GM18870 (cell line): ENCODE results near the gene SLC22A6.
"Not testable (repeated sequence)": the region's sequence is repeated elsewhere in the genome, so short reads cannot be mapped to it uniquely, and the experiment has no call there.

Experiments
- ATAC-seq: cut with Tn5 transposase; IDR thresholded peaks from one replicate; pipeline ENCODE4 v1.9.1; 2021; ENCODE audit warnings: moderate library complexity; ENCODE audit not compliant: unreplicated experiment

SLC22A6 gene

GRCh38 chr11:62988276-62988675 is 3.5 kb upstream of the SLC22A6 start:
- no peak for ATAC-seq

GRCh38 chr11:62985041-62985750 is 429 bp upstream of the SLC22A6 start:
- no peak for ATAC-seq

- no peak for ATAC-seq
Observed at GRCh38 chr11:62983536-62984199, 1.1 kb downstream of the SLC22A6 start.

DNA sequence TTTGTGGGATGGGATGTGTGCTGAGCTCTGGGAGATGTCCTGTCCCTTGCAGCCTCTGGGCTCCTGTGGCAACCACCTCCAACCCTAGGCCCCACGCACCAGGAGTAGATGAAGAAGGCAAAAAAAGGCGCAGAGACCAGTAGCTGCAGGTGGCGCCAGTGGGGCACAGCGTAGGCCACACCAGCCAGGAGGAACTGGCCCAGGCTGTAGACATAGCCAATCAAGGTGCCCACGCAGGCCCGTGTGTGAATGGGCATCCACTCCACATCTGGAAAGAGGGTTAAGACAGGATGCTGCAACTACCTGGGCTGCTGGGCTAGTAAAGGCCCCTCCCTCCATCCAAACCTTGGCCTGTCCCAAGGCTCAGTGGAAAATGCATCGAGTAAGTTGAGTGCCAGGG is 3.0 kb downstream of the SLC22A6 start:
- no peak for ATAC-seq

DNA sequence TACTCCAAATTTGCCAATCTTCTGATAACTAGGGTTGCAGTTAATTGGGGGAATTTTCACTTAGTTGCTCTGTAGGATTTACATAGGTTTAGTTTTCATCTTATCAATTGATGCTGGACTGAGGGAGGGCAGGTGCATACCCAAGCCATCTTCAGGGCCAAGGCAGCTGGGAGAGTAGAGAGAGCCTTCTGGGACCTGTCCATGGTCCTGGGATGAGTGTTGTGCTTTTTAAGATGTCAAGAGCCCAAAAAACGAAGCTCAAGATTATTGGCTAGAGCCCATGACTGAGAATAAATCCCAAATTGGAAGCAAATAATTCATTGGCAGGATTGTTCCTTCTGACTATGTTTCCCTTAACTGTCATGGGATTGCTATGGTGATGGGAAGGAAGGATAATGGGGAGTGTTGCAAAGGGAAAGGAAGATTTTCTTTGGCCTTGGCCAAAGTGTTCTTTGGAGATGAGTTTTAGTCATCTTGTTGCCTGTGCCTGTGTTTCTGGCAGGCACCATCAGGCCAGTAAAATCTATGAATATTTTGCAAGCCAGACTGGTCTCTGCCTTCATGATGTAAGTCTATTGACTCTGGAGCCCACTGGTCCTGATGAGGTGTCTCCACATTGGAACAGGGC is 4.5 kb downstream of the SLC22A6 start:
- ATAC-seq: no peak

DNA sequence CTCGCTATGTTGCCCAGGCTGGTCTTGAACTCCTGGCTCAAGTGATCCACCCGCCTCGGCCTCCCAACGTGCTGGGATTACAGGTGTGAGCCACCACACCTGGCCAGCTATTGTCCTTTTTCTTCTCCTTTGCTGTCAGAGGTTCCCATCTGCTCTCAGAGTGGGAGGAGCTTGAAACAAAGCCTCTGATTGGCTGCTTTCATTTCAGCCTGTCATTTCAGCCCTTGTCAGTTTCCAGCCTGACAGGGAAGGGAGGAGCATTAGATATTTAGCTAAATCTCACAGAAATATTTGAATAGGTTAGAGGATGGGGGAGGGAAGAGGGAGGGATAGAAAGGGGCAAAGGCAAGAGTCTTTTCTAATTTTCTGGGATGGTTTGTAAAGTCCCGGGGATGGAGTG is 8.7 kb downstream of the SLC22A6 start:
- ATAC-seq: no peak

- no peak for ATAC-seq
Observed at GRCh38 chr11:62974848-62975522, 9.8 kb downstream of the SLC22A6 start.

DNA sequence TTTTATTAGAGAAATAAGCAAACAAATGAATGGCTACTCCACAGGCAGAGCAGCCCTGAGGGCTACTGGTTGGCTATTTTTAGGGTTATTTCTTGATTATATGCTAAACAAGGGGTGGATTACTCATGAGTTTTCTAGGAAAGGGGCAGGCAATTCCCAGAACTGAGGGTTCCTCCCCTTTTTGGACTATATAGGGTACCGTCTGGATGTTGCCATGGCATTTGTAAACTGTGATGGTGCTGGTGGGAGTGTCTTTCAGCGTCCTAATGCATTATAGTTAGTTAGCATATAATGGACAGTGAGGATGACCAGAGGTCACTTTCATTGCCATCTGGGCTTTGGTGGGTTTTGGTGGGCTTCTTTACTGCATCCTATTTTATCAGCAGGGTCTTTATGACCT is 19.2 kb downstream of the SLC22A6 start:
- ATAC-seq: no peak

DNA sequence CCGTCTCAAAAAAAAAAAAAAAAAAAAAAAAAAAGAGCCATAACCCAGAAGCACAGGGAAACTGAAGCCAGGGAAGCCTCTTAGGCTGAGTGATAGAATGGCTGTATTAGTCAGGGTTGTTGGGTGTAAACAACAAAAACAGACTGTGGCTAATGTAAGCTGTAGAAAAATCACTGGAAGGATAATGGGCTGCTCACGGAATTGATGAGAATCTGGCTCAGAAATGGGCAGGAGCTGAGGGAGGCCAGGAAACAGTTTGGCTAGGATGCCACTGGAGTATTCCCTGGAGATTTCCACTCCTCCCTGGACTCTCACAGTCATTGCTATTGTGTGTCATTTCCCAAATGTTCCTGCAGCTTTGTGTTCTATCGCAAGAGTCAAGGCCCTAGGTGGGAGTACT is 22.4 kb downstream of the SLC22A6 start:
- ATAC-seq: no peak

DNA sequence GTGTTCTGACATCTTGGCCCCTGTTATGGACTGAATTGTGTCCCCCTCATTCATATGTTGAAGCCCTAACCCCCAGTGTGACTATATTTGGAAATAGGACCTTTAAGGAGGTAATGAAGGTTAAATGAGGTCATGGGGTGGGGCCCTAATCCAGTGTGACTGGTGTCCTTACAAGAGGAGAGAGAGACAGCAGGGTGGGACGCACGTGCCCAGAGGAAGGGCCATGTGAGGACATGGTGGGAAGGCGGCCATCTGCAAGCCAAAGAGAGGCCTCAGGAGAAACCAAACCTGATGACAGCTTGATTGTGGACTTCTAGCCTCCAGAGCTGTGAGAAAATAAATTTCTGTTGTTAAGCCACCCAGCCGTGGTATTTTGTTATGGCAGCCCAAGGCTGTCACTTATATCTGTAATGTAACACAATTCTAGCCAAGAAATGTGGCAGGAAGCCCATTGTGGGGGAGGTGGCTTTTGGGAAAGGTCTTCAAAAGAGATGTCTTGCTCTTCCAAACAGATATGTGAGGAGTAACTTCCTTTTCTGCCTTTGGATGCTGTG is 23.7 kb downstream of the SLC22A6 start:
- ATAC-seq: no peak

DNA sequence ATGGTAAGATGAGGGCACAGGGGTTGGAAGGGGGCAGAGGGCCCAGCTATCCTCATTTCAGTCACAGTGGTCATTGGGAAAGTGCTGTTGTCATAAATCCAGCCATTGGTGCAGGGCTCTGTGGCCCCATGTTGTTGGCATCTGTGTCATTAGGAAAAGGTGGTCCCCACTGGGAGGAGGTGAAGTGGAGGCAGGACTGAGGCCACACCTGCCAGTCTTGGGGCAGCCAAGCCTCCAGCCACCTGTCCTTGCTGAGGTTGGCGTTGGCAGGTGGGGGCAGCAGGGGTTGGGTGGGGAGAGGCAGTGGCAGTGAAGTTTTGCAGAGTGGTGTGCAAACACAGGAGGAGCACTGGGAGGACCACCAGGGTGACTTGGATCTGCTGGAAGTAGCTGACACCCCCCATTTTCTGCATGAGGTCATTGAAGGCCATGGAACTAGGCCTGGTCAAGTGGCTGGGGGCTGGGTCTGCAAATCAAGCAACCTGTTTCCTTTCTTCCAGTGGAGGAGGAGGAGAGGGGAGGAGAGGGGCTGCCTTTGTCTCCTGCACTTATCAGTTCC is 25.3 kb downstream of the SLC22A6 start:
- ATAC-seq: no peak

DNA sequence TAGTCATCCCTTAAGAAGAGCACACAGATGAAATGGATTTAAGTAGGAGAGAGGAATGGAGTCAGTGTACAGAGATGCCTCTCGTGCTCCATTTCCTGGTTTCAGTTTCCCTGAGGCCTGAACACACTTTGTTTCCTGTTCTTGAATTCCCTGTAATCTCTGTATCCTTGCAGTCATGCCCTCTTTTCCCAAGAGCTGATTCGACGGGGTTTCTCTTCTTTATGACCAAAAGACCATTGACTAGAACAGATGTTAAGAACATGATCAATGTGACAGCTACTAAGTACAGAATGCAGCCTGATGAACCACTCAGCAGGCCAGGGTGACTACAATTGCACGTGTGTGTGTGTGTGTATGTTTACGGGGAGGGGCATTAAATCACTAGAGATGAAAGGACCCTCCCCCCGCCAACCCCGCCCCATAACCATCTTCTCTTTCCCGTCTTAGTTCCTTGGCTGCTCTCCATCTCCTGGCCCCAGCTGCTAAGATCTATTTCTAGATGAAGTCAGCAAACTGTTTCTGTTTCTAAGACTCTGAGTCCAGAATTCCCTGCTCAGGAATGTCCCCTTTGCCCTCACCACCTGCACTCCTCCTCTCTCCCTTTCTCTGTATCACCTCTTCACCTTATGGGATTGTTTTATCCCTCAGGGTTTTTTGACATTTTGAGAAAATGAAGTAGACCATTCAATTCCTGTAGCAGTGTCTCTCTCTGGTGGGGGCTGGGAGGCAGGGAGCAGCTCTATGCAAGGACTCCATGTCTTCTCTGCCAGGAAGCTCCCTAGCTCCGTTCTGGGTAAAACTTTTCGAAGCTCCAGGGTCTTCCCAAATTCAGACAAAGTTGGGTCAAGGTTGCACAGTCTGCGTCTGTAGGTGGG is 26.0 kb downstream of the SLC22A6 start:
- no peak for ATAC-seq

GRCh38 chr11:62957147-62957546 is 27.6 kb downstream of the SLC22A6 start:
- no peak for ATAC-seq

- ATAC-seq: no peak
Observed at GRCh38 chr11:62954478-62954877, 30.3 kb downstream of the SLC22A6 start.

- no peak for ATAC-seq
Observed at GRCh38 chr11:62953811-62954210, 31.0 kb downstream of the SLC22A6 start.

GRCh38 chr11:62948765-62949320 is 35.9 kb downstream of the SLC22A6 start:
- ATAC-seq: no peak

GRCh38 chr11:62945538-62945937 is 39.2 kb downstream of the SLC22A6 start:
- not testable (repeated sequence) for ATAC-seq

GRCh38 chr11:62937528-62937927 is 47.2 kb downstream of the SLC22A6 start:
- ATAC-seq: not testable (repeated sequence)

- ATAC-seq: no peak
Observed at GRCh38 chr11:62934496-62934785, 50.3 kb downstream of the SLC22A6 start.
